Stimulated activated CD8-positive, alpha-beta memory T cell treated with anti-CD3 and anti-CD28 coated beads, Interleukin-12 subunit alpha, Interleukin-12 subunit beta, amount 100 ng/mL, for 1 hour (primary cell): ENCODE data around the gene TRAF2.

Source experiments
- DNase-seq: peaks from one replicate; pipeline ENCODE4 v3.0.0-alpha.2; 2020; ENCODE audit warnings: low read depth

TRAF2 gene

GRCh38 chr9:136962163-136962562, 75.8 kb downstream of the TRAF2 start:
- DNase-seq = no peak

GRCh38 chr9:136962701-136963248, 76.5 kb downstream of the TRAF2 start:
- DNase-seq = no peak

GRCh38 chr9:136963341-136963740, 77.0 kb downstream of the TRAF2 start:
- DNase-seq = no peak

- no peak for DNase-seq
Measured at GRCh38 chr9:136963751-136964150, 77.4 kb downstream of the TRAF2 start.

GRCh38 chr9:136964171-136964689, 77.9 kb downstream of the TRAF2 start:
- no peak for DNase-seq

GRCh38 chr9:136964833-136965422, 78.6 kb downstream of the TRAF2 start:
- DNase-seq = no peak

GRCh38 chr9:136965771-136966484, 79.6 kb downstream of the TRAF2 start:
- DNase-seq = no peak

GRCh38 chr9:136968333-136969127, 82.2 kb downstream of the TRAF2 start:
- DNase-seq = no peak

GRCh38 chr9:136969150-136969549, 82.8 kb downstream of the TRAF2 start:
- no peak for DNase-seq

GRCh38 chr9:136969774-136970173, 83.5 kb downstream of the TRAF2 start:
- no peak for DNase-seq

- DNase-seq = no peak
Measured at GRCh38 chr9:136970361-136970760, 84.0 kb downstream of the TRAF2 start.

GRCh38 chr9:136971746-136972145, 85.4 kb downstream of the TRAF2 start:
- no peak for DNase-seq

- no peak for DNase-seq
Measured at GRCh38 chr9:136972335-136972734, 86.0 kb downstream of the TRAF2 start.

- no peak for DNase-seq
Measured at GRCh38 chr9:136972743-136973142, 86.4 kb downstream of the TRAF2 start.

- no peak for DNase-seq
Measured at GRCh38 chr9:136973618-136974617, 87.6 kb downstream of the TRAF2 start.

GRCh38 chr9:136974817-136975535, 88.7 kb downstream of the TRAF2 start:
- no peak for DNase-seq

GRCh38 chr9:136975644-136976043, 89.3 kb downstream of the TRAF2 start:
- no peak for DNase-seq
